ENCODE results near the gene RPL18. TPM values are rescaled to one million over a fixed set of nuclear protein-coding genes. Genes with fewer than 3 reads are reported as not detected.

The RPL18 gene
- total and polyA plus RNA-seq, 9 of the 15 experiments (the other 6 are each of a cell fraction or from before 2014, with no cell fraction given): 312 to 2,635 (median 1,653) TPM

DNA sequence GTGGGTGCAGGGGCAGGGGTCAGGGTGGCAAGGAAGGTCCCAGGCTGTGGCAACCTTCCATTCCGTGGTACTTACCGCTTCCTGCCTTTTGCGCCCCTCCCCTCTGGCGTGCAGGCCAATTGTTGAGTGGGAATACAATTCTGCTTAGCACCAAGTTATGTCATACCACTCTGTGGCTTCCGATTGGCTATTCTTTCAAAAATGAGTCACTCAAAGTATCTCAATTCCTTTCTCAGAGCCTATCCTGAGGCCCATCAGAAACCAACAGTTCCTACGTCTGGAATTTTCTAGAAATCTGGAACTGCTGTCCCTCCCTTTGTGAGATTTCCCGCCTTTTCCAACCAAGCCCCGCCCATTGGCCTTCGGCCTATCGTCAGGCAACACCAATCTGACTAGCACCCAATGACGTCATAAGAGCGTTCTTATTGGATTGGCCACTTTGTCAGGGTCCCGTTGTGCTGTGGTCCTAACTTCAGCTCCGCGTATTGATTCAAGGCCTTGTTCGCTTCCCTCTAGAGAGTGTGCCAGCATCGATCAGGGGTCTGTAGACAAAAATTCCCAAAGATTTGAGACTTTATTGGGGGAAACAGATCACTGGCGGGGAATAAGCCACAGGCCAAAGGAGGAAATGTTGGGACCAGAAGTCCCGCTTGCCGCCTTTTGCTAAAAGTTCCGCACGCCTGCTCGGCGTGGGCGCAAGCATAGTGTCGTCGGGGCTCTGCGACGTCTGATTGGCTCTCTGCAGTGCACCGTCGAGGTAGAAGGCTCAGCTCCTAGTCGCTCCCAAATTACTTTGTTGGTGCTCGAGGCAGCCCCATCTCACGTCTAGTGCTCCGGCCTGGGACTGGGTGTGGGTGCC is 42.1 kb upstream of the RPL18 start (continued):
- TF ChIP-seq, protein P1, sequence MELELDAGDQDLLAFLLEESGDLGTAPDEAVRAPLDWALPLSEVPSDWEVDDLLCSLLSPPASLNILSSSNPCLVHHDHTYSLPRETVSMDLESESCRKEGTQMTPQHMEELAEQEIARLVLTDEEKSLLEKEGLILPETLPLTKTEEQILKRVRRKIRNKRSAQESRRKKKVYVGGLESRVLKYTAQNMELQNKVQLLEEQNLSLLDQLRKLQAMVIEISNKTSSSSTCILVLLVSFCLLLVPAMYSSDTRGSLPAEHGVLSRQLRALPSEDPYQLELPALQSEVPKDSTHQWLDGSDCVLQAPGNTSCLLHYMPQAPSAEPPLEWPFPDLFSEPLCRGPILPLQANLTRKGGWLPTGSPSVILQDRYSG (tag; conservative IDR thresholded peaks at IDR 0.05; ENCODE audit: low read depth): no peak; the same call in 1 of the 2 replicates
- TF ChIP-seq, protein P2, sequence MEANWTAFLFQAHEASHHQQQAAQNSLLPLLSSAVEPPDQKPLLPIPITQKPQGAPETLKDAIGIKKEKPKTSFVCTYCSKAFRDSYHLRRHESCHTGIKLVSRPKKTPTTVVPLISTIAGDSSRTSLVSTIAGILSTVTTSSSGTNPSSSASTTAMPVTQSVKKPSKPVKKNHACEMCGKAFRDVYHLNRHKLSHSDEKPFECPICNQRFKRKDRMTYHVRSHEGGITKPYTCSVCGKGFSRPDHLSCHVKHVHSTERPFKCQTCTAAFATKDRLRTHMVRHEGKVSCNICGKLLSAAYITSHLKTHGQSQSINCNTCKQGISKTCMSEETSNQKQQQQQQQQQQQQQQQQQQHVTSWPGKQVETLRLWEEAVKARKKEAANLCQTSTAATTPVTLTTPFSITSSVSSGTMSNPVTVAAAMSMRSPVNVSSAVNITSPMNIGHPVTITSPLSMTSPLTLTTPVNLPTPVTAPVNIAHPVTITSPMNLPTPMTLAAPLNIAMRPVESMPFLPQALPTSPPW (CRISPR knock-in tag; IDR thresholded peaks at IDR 0.05): peak; percentile 36; the same call in 1 of the 2 replicates
- TF ChIP-seq ILK (tag; IDR thresholded peaks at IDR 0.05; ENCODE audit: borderline replicate concordance, low read depth): no peak
- TF ChIP-seq ZHX1 (conservative IDR thresholded peaks at IDR 0.05; ENCODE audit: low read length): no peak
- TF ChIP-seq SMAD1 (IDR thresholded peaks at IDR 0.05; ENCODE audit: low read depth, low read length, partially characterized antibody): no peak
- no peak for TF ChIP-seq GTF3C2 (IDR thresholded peaks at IDR 0.05; ENCODE audit: borderline replicate concordance, extremely low read depth, insufficient read length)
- no peak for TF ChIP-seq TSC22D4 (tag; IDR thresholded peaks at IDR 0.05)
- TF ChIP-seq TEAD1 (CRISPR knock-in tag; IDR thresholded peaks at IDR 0.05): 0 out of 4 replicates have a peak, but pooled peaks have one; percentile 29 to 46
- TF ChIP-seq CBX8 (IDR thresholded peaks at IDR 0.05; ENCODE audit: borderline replicate concordance, extremely low read depth, low read depth, low read length, poor library complexity, severe bottlenecking): no peak
- TF ChIP-seq ZBTB1 (CRISPR knock-in tag; IDR thresholded peaks at IDR 0.05; ENCODE audit: borderline replicate concordance, low read depth): no peak
- TF ChIP-seq, protein P3, sequence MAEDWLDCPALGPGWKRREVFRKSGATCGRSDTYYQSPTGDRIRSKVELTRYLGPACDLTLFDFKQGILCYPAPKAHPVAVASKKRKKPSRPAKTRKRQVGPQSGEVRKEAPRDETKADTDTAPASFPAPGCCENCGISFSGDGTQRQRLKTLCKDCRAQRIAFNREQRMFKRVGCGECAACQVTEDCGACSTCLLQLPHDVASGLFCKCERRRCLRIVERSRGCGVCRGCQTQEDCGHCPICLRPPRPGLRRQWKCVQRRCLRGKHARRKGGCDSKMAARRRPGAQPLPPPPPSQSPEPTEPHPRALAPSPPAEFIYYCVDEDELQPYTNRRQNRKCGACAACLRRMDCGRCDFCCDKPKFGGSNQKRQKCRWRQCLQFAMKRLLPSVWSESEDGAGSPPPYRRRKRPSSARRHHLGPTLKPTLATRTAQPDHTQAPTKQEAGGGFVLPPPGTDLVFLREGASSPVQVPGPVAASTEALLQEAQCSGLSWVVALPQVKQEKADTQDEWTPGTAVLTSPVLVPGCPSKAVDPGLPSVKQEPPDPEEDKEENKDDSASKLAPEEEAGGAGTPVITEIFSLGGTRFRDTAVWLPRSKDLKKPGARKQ (CRISPR knock-in tag; IDR thresholded peaks at IDR 0.05): peak; percentile 94

Data from K562 (cell line).